GM18519 (cell line): ENCODE results near the gene RARG.

Source experiments
- ATAC-seq: cut with Tn5 transposase; IDR thresholded peaks from one replicate; pipeline ENCODE4 v1.9.1; 2021; ENCODE audit warnings: mild to moderate bottlenecking, moderate library complexity; ENCODE audit not compliant: unreplicated experiment, low FRiP score

The RARG gene

DNA sequence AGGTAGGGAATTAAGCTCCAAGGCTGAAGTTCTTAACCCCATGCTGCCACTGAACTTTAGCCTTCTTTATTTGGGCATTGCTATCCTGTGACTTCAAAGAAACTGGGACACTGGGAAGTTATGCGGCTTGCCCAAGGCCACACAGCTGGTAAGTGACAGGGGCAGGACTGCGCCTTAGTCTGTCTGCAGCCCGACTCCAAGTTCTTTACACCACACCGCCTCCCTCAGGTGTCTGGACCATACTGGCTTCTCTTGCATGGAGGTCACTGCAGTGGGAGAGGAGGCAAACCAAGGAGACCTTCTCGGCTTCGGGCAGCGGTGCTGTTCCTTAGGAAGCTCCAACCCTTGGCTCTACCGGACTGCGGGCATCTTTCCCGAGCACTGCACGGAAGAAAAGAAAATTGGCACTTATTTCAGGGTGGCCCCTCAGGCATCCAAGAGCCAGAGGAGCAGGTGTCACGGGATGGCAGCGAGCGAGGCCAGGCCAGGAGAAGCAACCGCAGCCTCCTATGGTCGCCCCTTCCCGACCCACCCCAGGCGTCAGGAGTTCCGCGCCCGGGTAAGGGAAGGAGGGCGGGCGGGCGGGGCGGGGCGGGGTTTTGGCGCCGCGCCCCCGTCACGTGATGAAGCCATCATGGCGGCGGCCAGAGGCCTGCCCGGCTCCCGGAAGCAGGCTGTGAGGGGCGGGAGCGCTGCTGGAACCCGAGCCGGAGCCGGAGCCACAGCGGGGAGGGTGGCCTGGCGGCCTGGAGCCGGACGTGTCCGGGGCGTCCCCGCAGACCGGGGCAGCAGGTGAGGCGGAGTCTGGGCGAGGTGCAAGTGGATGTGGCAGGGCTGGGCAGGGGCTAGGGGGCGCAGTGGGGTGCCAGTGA lies 19.7 kb upstream of the RARG start:
- peak; percentile 49 for ATAC-seq

DNA sequence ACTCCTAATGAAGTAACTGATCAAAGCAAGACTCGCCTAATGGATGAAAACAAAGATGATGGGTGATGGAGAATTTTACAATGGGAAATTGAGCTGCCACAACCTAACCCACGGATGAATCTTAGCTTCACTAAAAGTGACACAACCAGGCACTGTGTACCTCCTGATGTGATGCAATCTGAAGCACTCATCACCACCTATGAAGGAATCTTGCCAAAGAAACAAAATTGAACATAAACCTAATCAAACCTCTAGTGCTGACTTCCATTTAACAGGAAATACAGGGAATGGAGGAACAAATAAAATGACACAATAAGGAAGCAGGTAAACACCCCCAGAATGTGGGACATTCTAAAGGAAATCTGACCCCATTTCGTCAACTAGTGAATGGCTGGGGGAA lies 13.3 kb upstream of the RARG start:
- no peak for ATAC-seq

DNA sequence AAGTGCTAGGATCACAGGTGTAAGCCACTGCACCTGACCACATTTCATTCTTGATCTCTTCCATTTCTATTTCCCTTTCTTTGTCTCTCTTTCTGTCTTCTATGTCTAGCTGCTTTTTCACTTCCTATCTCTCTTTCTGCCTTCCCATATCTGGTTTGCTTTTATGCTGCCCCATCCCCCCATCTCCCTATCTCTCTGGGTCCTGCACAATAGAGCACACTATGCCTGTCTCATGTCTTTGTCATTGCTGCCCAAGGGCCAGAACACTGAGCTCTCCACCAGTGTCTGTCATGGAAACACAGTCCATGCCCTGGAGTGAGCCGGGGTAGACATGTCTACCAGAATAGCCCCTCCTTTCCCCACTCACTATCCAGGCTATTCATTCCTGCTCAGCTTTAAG lies 12.3 kb upstream of the RARG start:
- no peak for ATAC-seq

DNA sequence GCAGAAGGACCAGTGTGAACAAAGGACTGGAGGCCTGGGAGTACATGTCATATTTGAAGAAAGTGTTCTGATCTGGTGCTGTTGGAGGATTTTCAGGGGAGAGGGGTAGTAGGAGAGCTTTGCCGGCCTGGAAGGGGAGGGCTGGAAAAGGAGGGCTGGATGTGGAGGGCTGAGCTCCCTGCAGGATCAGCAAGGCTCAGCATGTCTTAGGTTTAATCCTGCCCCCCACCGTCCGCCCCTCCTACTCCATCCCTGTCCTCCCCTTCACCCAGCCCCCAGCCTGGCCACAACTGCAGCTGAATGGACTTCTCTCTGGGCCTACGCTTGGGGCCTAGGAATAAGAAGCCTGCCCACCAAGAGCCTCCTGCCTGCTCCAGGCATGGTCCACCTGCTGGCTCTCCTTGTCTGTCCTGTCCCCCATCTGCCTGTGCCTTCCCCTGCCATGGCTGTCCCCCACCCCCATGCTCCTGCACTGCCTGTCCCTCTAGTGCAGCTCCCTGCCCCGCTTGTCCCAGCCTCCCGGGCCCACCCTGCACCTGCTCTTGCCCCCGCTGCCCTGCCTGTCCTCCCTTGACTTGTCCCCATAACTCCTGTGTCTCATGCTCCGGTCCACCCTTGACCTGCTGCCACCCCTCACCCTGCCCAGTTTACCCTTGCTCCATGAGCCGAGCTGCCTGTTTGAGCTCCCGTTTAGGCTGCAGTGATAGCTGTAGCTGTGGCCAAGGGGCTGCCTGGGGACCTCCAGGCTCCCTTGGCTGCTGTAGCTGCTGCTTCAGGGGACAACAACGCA lies 9.8 kb upstream of the RARG start:
- no peak for ATAC-seq

DNA sequence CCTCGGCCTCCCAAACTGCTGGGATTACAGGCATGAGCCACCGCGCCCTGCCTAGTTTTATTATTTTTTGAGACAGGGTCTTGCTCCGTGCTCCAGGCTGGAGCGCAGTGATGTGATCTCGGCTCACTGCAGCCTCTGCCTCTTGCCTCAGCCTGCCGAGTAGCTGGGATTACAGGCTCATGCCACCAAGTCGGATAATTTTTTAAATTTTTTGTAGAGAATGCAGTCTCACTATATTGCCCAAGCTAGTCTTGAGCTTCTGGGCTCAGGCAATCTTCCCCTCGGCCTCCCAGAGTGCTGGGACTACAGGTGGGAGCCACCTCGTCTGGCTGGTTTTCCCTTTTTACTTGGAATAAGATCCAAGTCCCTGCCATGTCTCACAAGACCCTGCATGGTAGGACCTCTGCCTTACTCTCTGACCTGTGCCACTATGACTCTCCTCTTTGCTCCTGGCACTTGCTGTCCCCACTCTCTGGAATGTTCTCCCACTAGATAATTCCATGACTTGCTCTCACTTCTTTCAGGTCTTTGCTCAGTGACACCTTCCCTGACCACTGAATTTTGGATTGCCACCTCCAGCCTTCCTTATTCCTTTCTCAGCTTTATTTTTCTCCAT lies 7.7 kb upstream of the RARG start:
- no peak for ATAC-seq

DNA sequence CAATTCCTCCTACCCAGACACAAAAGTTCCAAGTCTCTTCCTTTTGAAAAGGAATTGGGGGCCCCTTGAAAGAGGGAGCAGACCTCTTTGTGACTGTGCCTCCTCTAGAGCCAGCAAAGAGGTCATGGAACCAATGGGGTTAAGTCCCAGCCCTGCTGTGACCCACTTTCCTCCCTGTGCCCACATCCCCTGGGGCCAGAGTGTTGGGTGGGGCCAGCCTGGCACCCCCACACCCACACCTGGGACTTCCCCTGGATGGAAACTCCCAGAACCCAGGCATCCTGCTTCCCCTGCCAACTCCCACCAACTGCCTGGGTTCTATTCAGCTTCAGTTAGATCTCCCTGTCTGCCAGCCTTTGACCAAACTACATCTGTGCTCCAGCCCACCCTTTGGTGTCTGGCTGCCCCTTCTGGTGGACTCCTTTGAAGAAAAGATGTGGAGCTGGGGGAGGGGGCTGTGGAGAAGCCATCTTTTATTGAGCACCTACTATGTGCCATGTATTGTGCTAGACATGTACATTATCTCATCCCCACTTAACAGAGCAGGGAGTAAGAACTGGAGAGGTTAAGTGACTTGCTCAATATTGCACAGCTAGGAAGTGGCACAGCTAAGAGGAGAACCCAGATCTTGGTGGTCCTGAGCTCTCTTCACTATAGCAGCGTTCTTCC lies 4.6 kb upstream of the RARG start:
- no peak for ATAC-seq

DNA sequence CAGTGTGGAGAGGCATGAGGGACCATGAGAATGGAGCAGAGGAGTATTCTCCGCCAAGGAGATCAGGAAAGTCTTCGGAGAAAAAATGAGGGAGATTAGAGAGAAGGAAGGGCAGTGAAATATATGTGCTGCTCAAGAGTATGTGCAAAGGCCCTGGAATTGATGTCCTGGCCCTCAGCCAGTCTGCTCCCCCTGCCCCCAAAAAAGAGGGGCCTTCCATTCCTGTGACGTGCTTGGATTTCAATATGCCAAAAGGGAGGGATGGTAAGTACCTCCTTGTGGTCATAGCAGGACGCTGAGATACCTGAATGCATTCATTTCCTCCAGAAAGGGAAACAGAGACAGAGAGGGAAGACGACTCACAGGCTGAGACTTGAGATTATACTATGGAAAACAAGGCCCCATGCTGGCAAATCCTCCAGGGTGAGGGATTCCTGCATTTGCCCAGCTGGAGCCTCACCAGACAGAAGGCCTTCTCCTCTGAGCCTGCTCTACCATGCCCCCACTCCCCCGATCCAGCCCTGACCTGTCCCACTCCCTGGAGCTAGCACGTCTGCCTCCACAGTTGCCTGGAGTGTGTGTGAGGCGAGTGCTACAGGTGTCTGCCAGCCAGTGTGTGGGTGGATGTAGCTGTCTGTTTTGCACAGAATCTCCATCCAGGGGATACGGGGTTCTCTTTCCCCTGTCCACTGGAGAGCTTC lies 3.9 kb upstream of the RARG start:
- no peak for ATAC-seq

DNA sequence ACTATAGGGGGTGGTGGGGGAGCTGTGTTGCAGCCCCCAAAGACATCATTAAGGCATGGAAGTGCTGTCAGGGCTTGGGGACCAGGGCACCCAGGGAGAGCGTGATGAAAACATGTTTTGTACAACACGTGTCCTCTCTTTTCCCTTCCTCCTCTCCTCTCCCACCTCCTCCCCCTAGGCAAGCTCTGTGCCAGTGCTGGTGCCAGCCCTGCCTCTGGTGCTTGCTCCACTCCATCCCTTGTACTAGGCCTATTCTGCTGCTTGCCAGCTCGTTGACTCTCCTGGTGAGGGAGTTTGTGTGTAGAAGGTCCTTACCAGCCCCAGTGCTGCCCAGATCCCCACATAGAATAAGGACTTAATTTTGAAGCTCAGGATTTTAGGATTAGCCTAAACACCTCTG lies 3.2 kb upstream of the RARG start:
- no peak for ATAC-seq

DNA sequence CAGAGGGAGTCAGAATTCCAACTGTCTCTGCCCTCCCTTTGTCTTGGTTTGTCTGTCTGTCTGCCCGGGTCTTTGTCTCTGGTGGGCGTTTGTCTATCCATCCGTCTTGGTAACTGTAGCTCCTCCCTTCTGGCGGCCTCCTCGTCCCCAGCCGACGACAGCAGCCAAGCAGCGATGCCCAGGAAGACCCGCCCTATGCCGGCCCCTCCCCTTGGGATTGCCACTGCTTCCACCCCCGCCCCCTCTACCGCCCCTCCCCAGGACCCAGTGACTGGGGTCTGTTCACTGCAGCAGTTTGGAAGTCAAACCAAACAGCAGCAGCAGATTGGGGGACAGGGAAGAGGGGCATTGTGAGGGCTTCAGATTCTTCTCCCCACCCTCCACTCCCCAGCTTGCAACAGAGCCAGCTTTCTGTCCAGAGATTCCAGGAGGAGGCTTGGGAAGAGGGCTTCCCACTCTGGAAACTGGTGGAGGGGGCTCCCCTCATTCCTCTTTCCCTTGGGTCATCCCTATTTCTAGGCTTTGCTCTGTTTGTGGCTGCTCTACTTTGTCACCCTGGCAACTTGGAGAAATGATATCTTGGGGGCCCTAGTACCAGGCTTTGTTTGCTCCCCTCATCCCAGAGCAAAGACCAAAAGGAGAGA lies 2.4 kb upstream of the RARG start:
- ATAC-seq = no peak

DNA sequence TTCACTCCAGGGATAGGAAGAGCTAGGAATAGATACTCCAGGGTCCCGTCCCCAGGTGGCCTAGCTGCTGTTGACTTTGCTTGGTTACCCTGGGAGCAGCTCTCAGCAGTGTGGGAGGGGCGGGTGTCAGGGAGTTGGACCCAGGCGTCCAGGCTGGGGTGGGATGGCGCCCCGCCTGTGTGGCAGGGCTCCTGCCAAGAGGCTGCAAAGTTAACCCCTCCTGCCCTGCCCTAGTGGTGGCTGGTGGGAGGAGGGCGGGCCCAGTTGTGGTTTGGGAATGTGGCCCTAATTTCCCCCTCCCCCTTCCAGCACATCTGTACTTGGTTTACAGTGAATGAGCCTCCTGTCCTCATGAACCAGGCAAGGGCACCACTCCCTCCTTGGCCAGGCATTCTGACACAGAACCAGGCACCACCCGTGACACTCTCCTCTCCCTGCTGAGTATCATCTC lies 1.7 kb upstream of the RARG start:
- no peak for ATAC-seq

DNA sequence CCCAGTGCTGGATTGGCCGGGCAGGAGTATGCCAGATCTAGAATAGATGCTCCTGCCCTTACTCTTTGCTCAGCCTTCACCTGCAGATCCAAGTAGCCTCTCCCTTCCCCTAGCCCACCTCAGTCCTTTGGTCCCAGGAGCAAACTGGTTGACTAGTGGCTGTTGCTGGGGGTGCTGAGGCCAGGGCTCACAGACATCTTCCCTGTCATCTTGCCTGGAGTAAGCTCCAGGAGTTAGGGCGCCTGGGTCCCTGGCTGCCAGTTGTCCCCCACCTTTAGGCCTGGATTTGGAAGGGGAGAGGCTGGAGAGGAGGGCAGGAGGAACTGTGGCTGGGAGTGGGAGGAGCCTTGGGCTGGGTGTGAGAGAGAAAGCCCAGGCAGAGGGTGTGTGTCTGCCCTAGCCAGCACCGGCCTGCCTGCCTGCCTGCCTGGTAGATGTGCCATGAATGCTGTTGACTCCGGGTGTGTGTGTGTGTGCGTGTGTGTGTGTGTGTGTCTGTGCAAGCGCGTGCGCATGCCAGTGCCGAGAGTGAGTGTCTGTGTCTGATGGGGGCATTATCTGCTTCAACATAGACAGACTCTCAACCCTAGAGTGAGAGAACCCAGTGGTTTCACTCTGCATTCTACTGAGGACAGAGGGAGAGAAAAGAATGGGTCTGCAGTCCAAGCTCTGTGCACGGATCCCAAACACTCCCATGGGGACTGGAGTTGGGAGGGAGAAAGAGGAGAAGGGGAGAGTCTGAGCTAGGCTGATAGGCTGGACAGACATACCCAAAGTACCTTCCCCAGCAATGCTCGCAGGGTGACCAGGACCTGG lies 845 bp upstream of the RARG start:
- no peak for ATAC-seq

DNA sequence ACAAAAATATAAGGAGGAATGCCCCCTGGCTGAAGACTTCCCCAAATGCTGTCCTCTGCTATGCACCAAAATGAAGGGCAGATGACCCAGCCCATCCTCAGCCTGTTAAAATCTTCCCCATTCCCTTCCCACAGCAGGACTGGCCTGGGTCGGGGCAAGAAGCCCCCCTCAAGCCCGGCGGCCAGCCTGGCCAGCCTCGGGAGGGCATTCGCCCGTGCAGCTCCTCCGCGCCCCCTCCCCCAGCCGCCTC lies 413 bp downstream of the RARG start:
- ATAC-seq = no peak

DNA sequence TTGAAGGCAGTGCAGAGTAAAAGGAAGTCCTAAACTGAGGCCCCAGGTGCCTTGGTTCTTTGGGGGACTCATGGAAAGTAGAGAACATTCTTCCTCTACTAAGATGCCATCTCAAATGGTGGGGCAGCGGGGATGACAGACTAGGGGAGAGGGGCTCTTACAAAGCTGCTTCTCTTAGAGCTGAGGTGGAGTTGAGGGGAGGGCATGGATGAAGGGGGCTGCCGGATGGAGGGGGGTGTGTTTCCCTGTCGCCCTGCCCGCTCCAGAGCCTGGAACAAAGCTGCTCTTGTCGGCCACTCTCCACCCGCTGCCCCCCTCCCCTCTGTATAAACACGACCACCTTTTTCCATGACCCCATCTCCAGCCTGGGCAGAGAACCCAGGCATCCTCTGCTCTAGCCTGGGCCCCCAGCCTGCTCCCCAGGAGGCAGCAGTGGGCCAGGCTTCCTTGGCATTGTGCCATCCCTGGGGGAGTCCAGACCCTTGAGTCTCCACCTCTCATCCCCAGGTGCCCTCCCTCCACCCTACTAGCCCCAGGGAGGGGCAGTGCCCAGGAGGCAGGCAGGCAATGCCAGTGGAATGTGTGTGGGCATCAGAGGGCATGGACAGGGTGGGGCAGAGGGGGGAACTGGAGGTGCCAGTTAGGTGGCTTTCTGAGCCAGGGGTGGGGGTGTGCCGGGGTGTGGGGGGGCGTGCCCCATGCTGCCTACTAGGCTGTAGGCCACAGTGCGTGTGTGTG lies 1.7 kb downstream of the RARG start:
- ATAC-seq = no peak

DNA sequence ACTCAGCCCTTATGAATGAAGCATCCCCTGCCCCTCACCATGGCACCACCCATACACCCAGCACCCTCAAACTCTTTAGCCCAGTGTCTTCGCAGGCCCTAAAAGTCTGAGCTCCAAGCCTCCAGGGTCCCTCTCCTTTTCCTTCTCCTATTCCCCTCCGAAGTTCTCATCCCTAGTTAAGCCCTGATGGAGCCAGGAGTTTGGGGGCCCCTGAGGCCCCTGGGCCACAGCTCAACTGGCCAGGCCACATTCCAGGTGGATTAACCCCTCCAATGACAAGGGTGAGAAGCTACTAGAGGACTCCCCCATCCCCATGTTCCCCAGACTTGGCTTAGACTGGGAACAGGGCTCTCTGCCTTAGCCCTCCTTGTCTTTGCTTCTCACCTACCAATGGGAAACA lies 2.6 kb downstream of the RARG start:
- no peak for ATAC-seq

DNA sequence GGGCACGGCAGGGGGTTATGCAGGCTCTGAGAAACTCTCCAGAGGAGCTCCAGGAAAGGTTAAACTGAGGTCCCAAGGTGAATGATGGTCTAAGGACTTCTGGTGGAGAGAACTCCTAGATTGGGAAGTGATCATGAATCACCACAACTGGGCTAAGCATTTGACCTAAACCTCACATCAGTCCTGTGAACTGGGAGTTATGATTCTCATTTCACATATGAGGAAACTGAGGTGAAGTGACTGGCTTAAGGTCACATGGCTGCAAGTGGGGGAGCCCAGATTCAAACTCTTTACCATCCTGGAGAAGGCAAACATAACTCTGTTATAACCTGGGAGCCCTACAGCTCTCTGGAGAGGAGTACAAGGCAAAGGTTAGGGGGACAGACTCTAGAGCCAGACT lies 4.2 kb downstream of the RARG start:
- ATAC-seq = no peak

DNA sequence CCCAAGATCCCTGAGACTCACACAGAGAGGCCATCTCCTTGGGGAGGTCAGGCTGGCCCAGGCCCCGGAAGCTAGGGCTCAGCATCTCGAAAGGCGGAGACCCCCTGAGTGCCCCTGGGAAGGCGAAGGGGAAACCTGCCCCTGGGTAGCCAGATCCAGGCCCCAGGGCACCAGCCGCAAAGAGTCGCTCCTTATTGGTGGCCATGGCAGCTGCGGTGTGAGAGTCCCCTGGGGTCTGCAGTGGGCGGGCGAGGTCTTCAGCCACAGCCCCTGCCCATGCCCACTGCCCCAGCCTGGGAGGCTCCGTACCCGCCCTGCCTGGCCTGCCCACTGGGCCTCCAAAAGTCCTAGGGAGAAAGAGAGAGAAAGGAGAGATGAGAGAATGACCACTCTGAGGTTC lies 4.7 kb downstream of the RARG start:
- no peak for ATAC-seq

DNA sequence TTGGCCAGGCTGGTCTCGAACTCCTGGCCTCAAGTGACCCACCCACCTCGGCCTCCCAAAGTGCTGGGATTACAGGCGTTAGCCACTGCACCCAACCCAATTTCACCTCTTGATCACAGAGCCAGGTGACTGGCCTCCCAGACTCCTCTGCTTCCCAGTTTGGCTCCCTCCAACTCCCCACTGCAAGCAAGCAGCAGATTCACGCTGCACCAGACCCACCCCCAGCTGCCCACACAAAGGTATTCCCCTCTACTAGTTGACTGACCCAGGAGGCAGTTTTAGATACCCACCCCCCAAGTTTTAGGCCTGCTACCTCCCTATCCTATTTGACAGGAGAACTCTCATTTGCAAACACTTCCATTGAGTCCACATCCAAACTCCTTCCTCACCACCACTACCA lies 5.2 kb downstream of the RARG start:
- no peak for ATAC-seq

DNA sequence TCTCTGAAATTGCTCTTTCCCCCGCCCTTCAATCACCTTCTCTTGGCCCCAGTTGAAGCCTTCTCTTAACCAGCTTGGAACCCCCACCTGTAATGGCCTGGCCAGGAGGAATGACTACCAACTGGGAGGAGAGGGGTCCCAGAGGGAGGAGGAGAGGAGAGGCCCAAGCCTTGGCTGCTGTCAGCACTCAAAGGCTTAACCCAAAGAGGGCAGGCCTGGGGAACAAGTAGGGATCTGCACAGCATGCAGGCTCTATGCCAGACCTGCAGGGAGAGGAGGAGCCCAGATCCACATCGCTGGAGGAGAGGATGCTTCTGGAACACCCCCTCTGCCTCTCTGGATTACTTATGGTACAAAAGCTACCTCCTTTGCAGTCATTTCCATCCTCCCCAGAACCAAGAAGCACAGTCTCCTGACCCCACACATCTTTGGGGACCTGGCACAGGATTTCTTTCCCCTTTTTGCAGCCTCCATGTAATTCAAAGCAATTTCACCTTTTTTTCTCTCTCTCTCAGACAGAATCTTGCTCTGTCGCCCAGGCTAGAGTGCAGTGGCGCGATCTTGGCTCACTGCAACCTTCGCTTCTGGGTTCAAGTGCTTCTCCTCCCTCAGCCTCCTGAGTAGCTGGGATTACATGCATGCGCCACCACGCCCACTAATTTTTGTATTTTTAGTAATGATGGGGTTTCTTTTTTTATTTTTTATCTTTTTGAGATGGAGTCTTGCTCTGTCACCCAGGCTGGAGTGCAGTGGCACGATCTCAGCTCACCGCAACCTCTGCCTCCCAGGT lies 6.2 kb downstream of the RARG start:
- ATAC-seq = no peak
